ENCODE measurements around the gene RABGAP1L.

Gene RABGAP1L

GRCh38 chr1:174954073-174954460, 794.7 kb downstream of the RABGAP1L start:
- peak; percentile 99 for FAIRE-seq

GRCh38 chr1:174954671-174955669, 795.6 kb downstream of the RABGAP1L start:
- peak; percentile 65 for FAIRE-seq

- FAIRE-seq = peak; percentile 13
Measured at GRCh38 chr1:174956086-174956485, 796.8 kb downstream of the RABGAP1L start.

- FAIRE-seq = no peak
Measured at GRCh38 chr1:174956976-174957375, 797.7 kb downstream of the RABGAP1L start.

- FAIRE-seq = no peak
Measured at GRCh38 chr1:174957829-174958228, 798.5 kb downstream of the RABGAP1L start.

GRCh38 chr1:174958396-174958795, 799.1 kb downstream of the RABGAP1L start:
- FAIRE-seq = no peak

GRCh38 chr1:174960362-174960761, 801.0 kb downstream of the RABGAP1L start:
- FAIRE-seq = no peak

- no peak for FAIRE-seq
Measured at GRCh38 chr1:174963529-174964125, 804.3 kb downstream of the RABGAP1L start.

GRCh38 chr1:174964261-174964971, 805.1 kb downstream of the RABGAP1L start:
- no peak for FAIRE-seq

GRCh38 chr1:174964972-174965361, 805.6 kb downstream of the RABGAP1L start:
- no peak for FAIRE-seq

- no peak for FAIRE-seq
Measured at GRCh38 chr1:174965362-174966007, 806.2 kb downstream of the RABGAP1L start.

- FAIRE-seq = no peak
Measured at GRCh38 chr1:174966008-174966572, 806.8 kb downstream of the RABGAP1L start.

- peak; percentile 53 for FAIRE-seq
Measured at GRCh38 chr1:174967845-174968705, 808.8 kb downstream of the RABGAP1L start.

- FAIRE-seq = no peak
Measured at GRCh38 chr1:174968750-174969244, 809.5 kb downstream of the RABGAP1L start.

GRCh38 chr1:174969977-174970376, 810.7 kb downstream of the RABGAP1L start:
- FAIRE-seq = no peak

- no peak for FAIRE-seq
Measured at GRCh38 chr1:174971466-174971865, 812.1 kb downstream of the RABGAP1L start.

GRCh38 chr1:174971902-174972301, 812.6 kb downstream of the RABGAP1L start:
- no peak for FAIRE-seq

- no peak for FAIRE-seq
Measured at GRCh38 chr1:174974711-174975119, 815.4 kb downstream of the RABGAP1L start.

- FAIRE-seq = no peak
Measured at GRCh38 chr1:174975764-174976163, 816.4 kb downstream of the RABGAP1L start.

GRCh38 chr1:174976436-174977108, 817.3 kb downstream of the RABGAP1L start:
- peak; percentile 30 for FAIRE-seq

Data from islet of Langerhans (tissue), 1 donor.